Vagina (tissue), 2 donors: ENCODE measurements around the gene AKAP8L. TPM values are rescaled to one million over a fixed set of nuclear protein-coding genes. Genes with fewer than 3 reads are reported as not detected.

Source experiments
- DNase-seq, 2 donors: peaks; one replicate each; pipeline ENCODE4 v3.0.0-alpha.2; 2017; ENCODE audit errors: extremely low spot score in 2 of 2
- H3K27ac ChIP-seq: fragments of 200-600 bp; sonication (generic); one replicate; pipeline ENCODE4 v1.5.1; 2019
- H3K27me3 ChIP-seq: fragments of 200-600 bp; sonication (generic); one replicate; pipeline ENCODE4 v1.5.1; 2019
- H3K36me3 ChIP-seq, 2 donors: fragments of 200-600 bp; sonication (generic); one replicate each; pipeline ENCODE4 v1.5.1; 2017 to 2019
- H3K4me1 ChIP-seq: fragments of 200-600 bp; sonication (generic); one replicate; pipeline ENCODE4 v1.5.1; 2019
- H3K4me3 ChIP-seq, 2 donors: fragments of 200-600 bp; sonication (generic); 1 replicate in 1 of 2; 2 replicates in 1 of 2; pipeline ENCODE4 v1.5.1; 2016 to 2019
- H3K9me3 ChIP-seq: fragments of 200-600 bp; sonication (generic); one replicate; pipeline ENCODE4 v1.5.1; 2019
- POLR2A ChIP-seq, 2 donors: fragments of 450-650 bp; IDR thresholded peaks; one replicate each; pipeline ENCODE4 v1.6.1; 2017; ENCODE audit warnings: antibody characterized with exemption in 2 of 2, mild to moderate bottlenecking in 2 of 2, moderate library complexity in 2 of 2
- POLR2AphosphoS5 ChIP-seq, 2 donors: sonication (generic); formaldehyde crosslinking; IDR thresholded peaks; one replicate each; pipeline ENCODE4 v1.9.0; 2017; ENCODE audit warnings: antibody characterized with exemption in 2 of 2, mild to moderate bottlenecking in 2 of 2, low read depth in 1 of 2; ENCODE audit not compliant: insufficient read depth in 1 of 2
- intact Hi-C: fragments of 100-400 bp; cut with DNase I; formaldehyde crosslinking; loops from one replicate; pipeline ENCODE4 v1.15.1; 2023
- total RNA-seq: library from RNA; depleted of rRNA; stranded (reverse); fragments of >200 nt; gene quantifications from one replicate; pipeline ENCODE4 v1.2.3, GENCODE V29; 2016
- TF ChIP-seq, protein P1 (sequence below), 3 experiments: fragments of 450-650 bp in 2 of 3; fragments of 200-600 bp in 1 of 3; sonication (generic) in 1 of 3; IDR thresholded peaks; one replicate each; pipeline ENCODE4 v1.5.1; 2017 to 2019; ENCODE audit warnings: antibody characterized with exemption in 3 of 3, mild to moderate bottlenecking in 2 of 3, moderate library complexity in 2 of 3

Gene AKAP8L
- total RNA-seq, 1 donor from 2014 or later = 127 TPM

DNA sequence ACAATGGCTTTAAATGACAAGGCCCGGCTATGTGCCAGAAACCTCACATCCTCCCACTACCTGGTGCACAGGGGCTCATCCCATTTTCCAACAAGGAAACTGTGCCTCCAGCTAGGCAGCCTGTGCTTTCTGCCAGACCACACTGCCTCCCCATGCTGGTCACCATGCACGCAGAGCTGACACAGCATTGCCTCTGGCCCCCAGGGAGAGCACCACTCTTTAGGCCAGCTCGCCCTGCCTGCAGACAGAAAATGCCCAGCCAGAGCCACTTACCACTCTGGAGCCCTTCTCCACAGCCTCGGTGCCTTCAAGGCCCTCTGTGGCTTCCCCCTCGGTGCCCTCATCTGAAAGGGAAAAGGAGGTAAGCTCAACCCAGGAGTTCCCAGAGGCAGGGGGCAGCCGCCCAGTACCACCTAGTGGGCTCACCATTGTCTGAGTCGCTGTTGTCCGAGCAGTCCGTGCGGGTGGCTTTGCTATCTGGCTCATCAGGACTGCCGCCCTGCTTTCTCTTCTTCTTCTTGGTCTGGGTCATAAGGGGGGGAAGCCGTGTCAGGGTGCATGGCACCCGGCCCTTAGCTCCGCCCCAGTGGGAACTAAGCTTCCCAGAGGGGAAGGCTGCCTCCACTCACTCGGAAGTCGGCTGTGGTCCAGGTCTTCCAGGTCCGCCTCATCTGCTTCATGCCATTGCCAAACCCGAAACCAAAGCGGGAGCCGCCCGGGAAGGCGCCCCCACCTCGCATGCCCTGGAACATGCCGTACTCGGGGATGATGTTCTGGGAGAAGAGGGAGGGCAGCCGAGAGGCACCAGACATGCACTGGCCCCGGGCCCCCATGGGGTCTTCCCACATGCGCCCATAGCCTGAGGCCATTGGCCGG lies 18.0 kb downstream of the AKAP8L start:
- Histone ChIP-seq H3K27ac (peak overlapping the region; percentile 1), H3K4me3 (no peak overlapping the region), H3K9me3 (no peaks in the 10 kb centered on the region), H3K36me3 (peaks cover 0 to 74% of the 10 kb centered on the region in 2 donors), H3K4me1 (peaks cover 47% of the 10 kb centered on the region), H3K27me3 (no peaks in the 10 kb centered on the region)
- no peak for DNase-seq
- TF ChIP-seq, protein P1, sequence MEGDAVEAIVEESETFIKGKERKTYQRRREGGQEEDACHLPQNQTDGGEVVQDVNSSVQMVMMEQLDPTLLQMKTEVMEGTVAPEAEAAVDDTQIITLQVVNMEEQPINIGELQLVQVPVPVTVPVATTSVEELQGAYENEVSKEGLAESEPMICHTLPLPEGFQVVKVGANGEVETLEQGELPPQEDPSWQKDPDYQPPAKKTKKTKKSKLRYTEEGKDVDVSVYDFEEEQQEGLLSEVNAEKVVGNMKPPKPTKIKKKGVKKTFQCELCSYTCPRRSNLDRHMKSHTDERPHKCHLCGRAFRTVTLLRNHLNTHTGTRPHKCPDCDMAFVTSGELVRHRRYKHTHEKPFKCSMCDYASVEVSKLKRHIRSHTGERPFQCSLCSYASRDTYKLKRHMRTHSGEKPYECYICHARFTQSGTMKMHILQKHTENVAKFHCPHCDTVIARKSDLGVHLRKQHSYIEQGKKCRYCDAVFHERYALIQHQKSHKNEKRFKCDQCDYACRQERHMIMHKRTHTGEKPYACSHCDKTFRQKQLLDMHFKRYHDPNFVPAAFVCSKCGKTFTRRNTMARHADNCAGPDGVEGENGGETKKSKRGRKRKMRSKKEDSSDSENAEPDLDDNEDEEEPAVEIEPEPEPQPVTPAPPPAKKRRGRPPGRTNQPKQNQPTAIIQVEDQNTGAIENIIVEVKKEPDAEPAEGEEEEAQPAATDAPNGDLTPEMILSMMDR (IDR thresholded peaks at IDR 0.05) = no peak
- peak in 1 of 2 donors; percentile 22 for TF ChIP-seq POLR2AphosphoS5 (IDR thresholded peaks at IDR 0.05; ENCODE audit: insufficient read depth in 1 of 2, low read depth in 1 of 2)
- intact Hi-C loops = no loop called here

DNA sequence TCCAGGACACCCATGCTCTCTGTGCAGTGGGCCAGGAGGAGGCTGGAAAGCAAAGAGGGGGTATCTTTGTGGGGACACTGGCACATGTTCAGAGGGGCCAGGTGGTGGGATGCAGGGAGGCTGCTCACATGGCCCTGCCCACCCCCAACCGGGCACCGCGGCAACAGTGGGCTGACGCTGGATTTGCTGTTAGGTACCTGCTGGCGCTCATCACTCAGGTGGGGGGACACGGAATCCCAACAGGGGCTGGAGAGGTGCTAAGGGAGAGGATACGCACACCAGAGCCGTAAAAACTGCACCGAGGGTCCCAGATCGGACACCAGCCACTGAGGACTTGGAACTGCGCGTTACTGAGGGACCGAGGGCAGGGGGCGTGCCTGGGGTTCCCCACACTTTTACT lies 19.2 kb downstream of the AKAP8L start:
- Histone ChIP-seq H3K27ac (no peak overlapping the region), H3K4me3 (no peak overlapping the region), H3K4me1 (peaks cover 36% of the 10 kb centered on the region), H3K27me3 (no peaks in the 10 kb centered on the region), H3K9me3 (no peaks in the 10 kb centered on the region), H3K36me3 (peaks cover 0 to 81% of the 10 kb centered on the region in 2 donors)
- TF ChIP-seq POLR2AphosphoS5 (IDR thresholded peaks at IDR 0.05; ENCODE audit: insufficient read depth in 1 of 2, low read depth in 1 of 2) (no peak), POLR2A (IDR thresholded peaks at IDR 0.05) (no peak)
- TF ChIP-seq, protein P1 (IDR thresholded peaks at IDR 0.05) = no peak
- no peak for DNase-seq
- intact Hi-C loops = no loop called here

DNA sequence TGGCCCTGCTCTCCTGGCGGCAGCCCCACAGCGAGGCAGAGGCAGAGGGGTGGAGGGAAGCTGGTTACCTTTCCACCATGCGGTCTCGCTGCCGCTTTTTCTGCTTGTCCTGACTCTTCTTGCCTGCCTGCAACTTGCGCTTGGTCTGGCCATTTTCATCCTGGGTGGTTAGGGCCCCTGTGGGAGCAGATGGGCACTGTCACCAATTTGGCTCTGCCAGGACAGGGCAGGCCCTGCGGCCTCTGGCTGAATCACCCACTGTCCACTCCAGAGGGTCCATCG lies 19.6 kb downstream of the AKAP8L start:
- H3K36me3 ChIP-seq = peaks cover 0 to 85% of the 10 kb centered on the region in 2 donors
- H3K9me3 ChIP-seq = no peaks in the 10 kb centered on the region
- H3K4me3 ChIP-seq = no peak overlapping the region
- H3K27me3 ChIP-seq = no peaks in the 10 kb centered on the region
- intact Hi-C loops = no loop called here
- H3K4me1 ChIP-seq = peaks cover 31% of the 10 kb centered on the region
- no peak for DNase-seq
- TF ChIP-seq POLR2A (IDR thresholded peaks at IDR 0.05) (no peak), POLR2AphosphoS5 (IDR thresholded peaks at IDR 0.05; ENCODE audit: insufficient read depth in 1 of 2, low read depth in 1 of 2) (no peak)
- TF ChIP-seq, protein P1 (IDR thresholded peaks at IDR 0.05) = no peak
- H3K27ac ChIP-seq = no peak overlapping the region

DNA sequence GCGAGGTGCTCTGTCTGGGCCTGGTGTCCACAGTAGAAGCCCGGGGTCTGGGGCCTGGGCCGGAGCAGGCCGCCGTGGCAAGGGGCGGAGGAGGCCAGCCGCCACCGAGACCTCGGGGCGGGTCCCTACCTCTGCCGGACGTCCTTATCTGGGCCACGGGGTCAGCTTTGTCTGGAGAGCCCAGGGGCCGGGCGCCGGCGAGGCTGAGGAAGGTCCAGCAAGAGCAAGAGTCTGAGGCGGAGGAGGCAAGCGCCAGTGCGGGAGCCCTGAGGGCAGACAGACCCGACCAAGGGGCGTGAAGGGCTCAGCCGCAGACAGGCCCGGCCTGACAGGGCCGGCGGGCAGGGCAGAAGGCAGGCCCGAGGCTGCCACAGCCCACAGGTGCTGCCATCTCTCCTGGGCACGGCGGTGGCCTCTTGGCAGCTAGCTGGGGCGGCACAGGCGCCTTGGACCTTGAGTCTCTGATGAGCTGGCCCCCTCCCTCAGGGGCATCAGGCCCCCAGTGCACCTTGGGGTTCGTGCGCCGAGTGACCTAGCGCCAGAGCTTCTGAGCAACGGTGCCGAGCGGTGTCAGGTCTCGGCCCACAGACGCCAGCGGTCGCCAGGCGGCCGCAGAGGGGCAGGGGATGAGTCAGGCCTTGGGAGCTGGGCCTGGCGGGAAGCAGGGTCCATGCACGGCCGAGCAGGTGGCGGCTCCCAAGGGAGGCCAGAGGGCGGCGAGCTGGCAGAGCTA lies 20.1 kb downstream of the AKAP8L start:
- Histone ChIP-seq H3K4me3 (no peak overlapping the region), H3K4me1 (peaks cover 26% of the 10 kb centered on the region), H3K9me3 (no peaks in the 10 kb centered on the region), H3K27me3 (no peaks in the 10 kb centered on the region), H3K36me3 (peaks cover 0 to 82% of the 10 kb centered on the region in 2 donors), H3K27ac (no peak overlapping the region)
- TF ChIP-seq POLR2A (IDR thresholded peaks at IDR 0.05) (no peak), POLR2AphosphoS5 (IDR thresholded peaks at IDR 0.05; ENCODE audit: insufficient read depth in 1 of 2, low read depth in 1 of 2) (no peak)
- TF ChIP-seq, protein P1 (IDR thresholded peaks at IDR 0.05) = no peak
- intact Hi-C loops = no loop called here
- no peak for DNase-seq

DNA sequence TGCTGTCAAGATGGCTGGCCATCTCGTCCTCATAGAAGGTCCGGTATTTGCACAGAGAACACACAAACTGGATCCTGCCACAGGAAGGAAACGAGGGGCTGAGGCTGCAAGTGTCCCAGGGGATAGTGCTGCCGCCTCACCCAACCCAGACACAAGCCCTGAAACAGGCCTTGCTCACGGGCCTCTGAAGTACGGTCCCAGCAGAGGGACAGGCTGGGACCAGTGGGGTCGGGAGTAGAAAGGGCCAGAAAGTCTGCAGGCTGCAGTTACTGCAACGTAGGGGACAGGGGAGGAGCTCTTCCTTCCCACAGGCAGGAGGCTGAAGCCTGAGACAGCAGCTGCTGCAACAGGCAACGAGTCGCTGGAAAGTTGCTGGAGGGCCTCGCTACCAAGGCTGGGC lies 21.0 kb downstream of the AKAP8L start:
- no peak for DNase-seq
- intact Hi-C loops = no loop called here
- H3K27me3 ChIP-seq = no peaks in the 10 kb centered on the region

More for the DNA sequence above, 21.0 kb downstream of the AKAP8L start:
- no peak for TF ChIP-seq POLR2AphosphoS5 (IDR thresholded peaks at IDR 0.05; ENCODE audit: insufficient read depth in 1 of 2, low read depth in 1 of 2)
- TF ChIP-seq, protein P1 (IDR thresholded peaks at IDR 0.05) = no peak
- no peak for TF ChIP-seq POLR2A (IDR thresholded peaks at IDR 0.05)
- Histone ChIP-seq H3K9me3 (no peaks in the 10 kb centered on the region), H3K4me3 (no peak overlapping the region), H3K27ac (no peak overlapping the region), H3K4me1 (peaks cover 17% of the 10 kb centered on the region), H3K36me3 (peaks cover 0 to 74% of the 10 kb centered on the region in 2 donors)
